ENCODE measurements around the gene NTRK3. TPM values are rescaled to one million over a fixed set of nuclear protein-coding genes. Genes with fewer than 3 reads are reported as not detected.

NTRK3 gene
- polyA plus RNA-seq, 1 donor from 2014 or later = 42.7 TPM

GRCh38 chr15:87977907-87978306 is 278.6 kb downstream of the NTRK3 start:
- Histone ChIP-seq H3K4me2 (ENCODE audit: low read length) (no peak overlapping the region), H3K27me3 (ENCODE audit: insufficient read depth, low read depth, low read length) (no peaks in the 10 kb centered on the region)

GRCh38 chr15:87976552-87976951 is 280.0 kb downstream of the NTRK3 start:
- Histone ChIP-seq H3K79me2 (replicated peaks; ENCODE audit: insufficient read depth, low read length) (no peaks in the 10 kb centered on the region), H4K20me1 (ENCODE audit: insufficient read depth) (no peaks in the 10 kb centered on the region), H3K9ac (ENCODE audit: low read length) (no peak overlapping the region), H3K36me3 (ENCODE audit: insufficient read depth, low read length) (no peaks in the 10 kb centered on the region), H3K9me3 (ENCODE audit: low read length) (no peaks in the 10 kb centered on the region), H3K27me3 (ENCODE audit: insufficient read depth, low read depth, low read length) (no peaks in the 10 kb centered on the region), H3K4me2 (ENCODE audit: low read length) (no peak overlapping the region), H3K4me3 (ENCODE audit: low read length) (no peak overlapping the region), H3F3A (ENCODE audit: insufficient read depth, low read length, poor library complexity, severe bottlenecking) (no peaks in the 10 kb centered on the region), H3K9me2 (ENCODE audit: insufficient read depth, low read length) (no peaks in the 10 kb centered on the region), H2AFZ (ENCODE audit: low read depth, low read length) (no peak overlapping the region), H3K27ac (ENCODE audit: low read length) (no peak overlapping the region)
- TF ChIP-seq CTCF (IDR thresholded peaks at IDR 0.05; ENCODE audit: poor library complexity, severe bottlenecking) (no peak), TAF1 (IDR thresholded peaks at IDR 0.05; ENCODE audit: low read depth) (no peak), EZH2 (IDR thresholded peaks at IDR 0.05; ENCODE audit: borderline replicate concordance, insufficient read depth, low read length, poor library complexity, severe bottlenecking) (no peak), RAD21 (conservative IDR thresholded peaks at IDR 0.05) (no peak), POLR2AphosphoS5 (IDR thresholded peaks at IDR 0.05) (no peak)

More at GRCh38 chr15:87977907-87978306, 278.6 kb downstream of the NTRK3 start:
- Histone ChIP-seq H3K9me2 (ENCODE audit: insufficient read depth, low read length) (no peaks in the 10 kb centered on the region), H3K9ac (ENCODE audit: low read length) (no peak overlapping the region), H3K79me2 (replicated peaks; ENCODE audit: insufficient read depth, low read length) (no peaks in the 10 kb centered on the region), H3F3A (ENCODE audit: insufficient read depth, low read length, poor library complexity, severe bottlenecking) (no peaks in the 10 kb centered on the region), H3K27ac (ENCODE audit: low read length) (no peak overlapping the region), H3K4me3 (ENCODE audit: low read length) (no peak overlapping the region), H3K9me3 (ENCODE audit: low read length) (no peaks in the 10 kb centered on the region), H3K36me3 (ENCODE audit: insufficient read depth, low read length) (no peaks in the 10 kb centered on the region), H4K20me1 (ENCODE audit: insufficient read depth) (no peaks in the 10 kb centered on the region), H2AFZ (ENCODE audit: low read depth, low read length) (no peak overlapping the region)
- no peak for TF ChIP-seq EZH2 (IDR thresholded peaks at IDR 0.05; ENCODE audit: borderline replicate concordance, insufficient read depth, low read length, poor library complexity, severe bottlenecking)
- TF ChIP-seq POLR2AphosphoS5 (IDR thresholded peaks at IDR 0.05) = no peak
- no peak for TF ChIP-seq RAD21 (conservative IDR thresholded peaks at IDR 0.05)
- TF ChIP-seq REST (IDR thresholded peaks at IDR 0.05; ENCODE audit: borderline replicate concordance) = no peak
- TF ChIP-seq EP300 (conservative IDR thresholded peaks at IDR 0.05; ENCODE audit: poor library complexity, severe bottlenecking) = no peak
- TF ChIP-seq CTCF (IDR thresholded peaks at IDR 0.05; ENCODE audit: poor library complexity, severe bottlenecking) = no peak
- no peak for TF ChIP-seq TAF1 (IDR thresholded peaks at IDR 0.05; ENCODE audit: low read depth)
- TF ChIP-seq MXI1 (conservative IDR thresholded peaks at IDR 0.05; ENCODE audit: poor library complexity, severe bottlenecking) = no peak

Measured in neural cell (in vitro differentiated cells).